ENCODE results near the gene KY. TPM values are rescaled to one million over a fixed set of nuclear protein-coding genes. Genes with fewer than 3 reads are reported as not detected.

Gene KY
- total and polyA plus RNA-seq, 9 of the 15 experiments (the other 6 are each of a cell fraction or from before 2014, with no cell fraction given): not detected

- TF ChIP-seq REST (IDR thresholded peaks at IDR 0.05; ENCODE audit: borderline replicate concordance) (peak; percentile 37; the same call in 1 of the 2 replicates), REST (CRISPR knock-in tag; IDR thresholded peaks at IDR 0.05; ENCODE audit: low read depth) (no peak), ESRRA (IDR thresholded peaks at IDR 0.05; ENCODE audit: borderline replicate concordance, low read depth) (no peak), RFX1 (IDR thresholded peaks at IDR 0.05) (peak; percentile 75)
Observed at GRCh38 chr3:134600685-134601463, 49.9 kb downstream of the KY start (continued).

Measured in K562 (cell line).